Activated CD4-positive, alpha-beta T cell treated with anti-CD3 and anti-CD28 coated beads for 1 hour (primary cell): ENCODE data around the gene TXLNA.

Experiments used
- DNase-seq: peaks from one replicate; pipeline ENCODE4 v3.0.0-alpha.2; 2020

Gene TXLNA

GRCh38 chr1:32215629-32216480 is 36.4 kb downstream of the TXLNA start:
- peak; percentile 35 for DNase-seq

DNA sequence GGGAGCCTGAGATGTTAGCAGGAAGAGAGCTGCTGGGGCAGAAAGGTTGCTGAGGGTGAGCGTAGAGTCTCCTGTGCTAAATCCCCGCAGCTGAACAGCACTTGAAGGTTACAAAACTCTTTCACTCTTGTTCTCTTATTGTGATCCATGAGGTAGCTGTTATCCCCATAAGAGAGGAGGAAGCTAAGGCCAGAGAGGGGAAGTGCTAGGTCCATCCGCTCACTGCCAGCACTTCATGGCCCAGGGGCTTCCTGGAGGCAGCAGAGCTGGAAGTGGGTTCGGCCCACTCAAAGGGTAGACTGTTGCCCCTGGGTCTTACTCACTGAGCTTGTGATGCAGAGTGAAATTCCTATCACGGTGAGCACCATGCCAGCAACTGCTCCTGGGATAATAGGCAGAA is 37.1 kb downstream of the TXLNA start:
- no peak for DNase-seq

DNA sequence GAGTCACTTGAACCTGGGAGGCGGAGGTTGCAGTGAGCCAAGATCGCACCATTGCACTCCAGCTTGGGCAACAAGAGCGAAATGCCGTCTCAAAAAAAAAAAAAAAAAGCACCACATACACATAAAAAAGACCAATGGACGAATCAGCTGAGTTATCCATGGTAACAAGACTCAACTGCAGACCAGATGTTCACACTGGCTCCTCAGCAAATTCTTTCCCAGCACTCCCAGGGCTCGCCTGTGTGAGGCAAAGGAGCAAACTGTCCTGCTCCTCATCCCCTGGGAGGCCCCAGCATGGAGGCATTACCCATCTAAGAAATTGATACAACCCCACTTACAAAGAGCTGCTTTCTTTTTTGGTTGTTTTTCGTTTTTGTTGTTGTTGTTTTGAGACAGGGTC is 39.5 kb downstream of the TXLNA start:
- DNase-seq = no peak

GRCh38 chr1:32220746-32221580 is 41.5 kb downstream of the TXLNA start:
- no peak for DNase-seq

DNA sequence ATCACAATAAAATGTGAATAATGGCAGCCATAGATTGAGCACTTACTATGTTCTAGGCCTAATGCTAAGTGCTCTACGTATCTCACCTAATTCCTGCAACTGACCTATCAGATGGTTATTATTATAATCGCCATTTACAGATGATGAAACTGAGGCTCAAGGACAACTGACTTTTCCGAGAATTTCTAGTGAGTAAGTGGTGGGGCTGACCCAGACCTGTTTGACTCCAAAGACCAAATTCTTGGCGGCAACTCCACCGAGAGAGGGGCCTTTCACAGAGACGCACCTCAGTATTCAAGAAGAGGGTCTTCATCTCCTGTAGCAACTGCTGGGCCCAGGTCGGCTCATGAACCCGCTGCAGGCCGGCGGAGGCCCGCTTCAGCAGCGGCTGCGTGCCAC is 42.1 kb downstream of the TXLNA start:
- DNase-seq = no peak

- DNase-seq = peak; percentile 88
Observed at GRCh38 chr1:32221980-32222755, 42.7 kb downstream of the TXLNA start, which contains the start of the genes EIF3I and TMEM234. EIF3I (plus strand) TSS chr1:32222407; CDS start chr1:32222442, 35 bp downstream. TMEM234 (minus strand) TSS chr1:32222353; CDS start chr1:32222322, 31 bp downstream.

GRCh38 chr1:32223683-32224082 is 44.2 kb downstream of the TXLNA start:
- no peak for DNase-seq

DNA sequence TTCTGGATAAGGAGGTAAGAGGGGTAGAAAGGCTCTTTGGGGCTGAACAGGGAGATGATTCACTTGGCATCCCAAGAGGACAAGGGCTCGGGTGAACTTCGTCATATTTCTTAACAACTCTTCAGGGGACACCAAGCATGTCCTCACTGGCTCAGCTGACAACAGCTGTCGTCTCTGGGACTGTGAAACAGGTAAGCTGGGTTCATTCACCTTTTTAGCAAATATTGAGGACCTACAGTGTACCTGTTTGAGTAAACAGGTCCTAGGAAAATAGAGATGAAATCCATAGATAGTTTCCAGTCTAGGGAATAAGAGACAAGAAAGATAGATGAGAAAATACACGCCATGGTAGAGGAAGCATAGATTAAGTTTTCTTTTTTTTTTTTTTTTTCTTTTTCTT is 44.8 kb downstream of the TXLNA start:
- no peak for DNase-seq

GRCh38 chr1:32228771-32229170 is 49.3 kb downstream of the TXLNA start:
- no peak for DNase-seq

GRCh38 chr1:32231843-32232432 is 52.5 kb downstream of the TXLNA start:
- no peak for DNase-seq

- no peak for DNase-seq
Observed at GRCh38 chr1:32232558-32233304, 53.3 kb downstream of the TXLNA start.

- DNase-seq = no peak
Observed at GRCh38 chr1:32234792-32235191, 55.3 kb downstream of the TXLNA start.

DNA sequence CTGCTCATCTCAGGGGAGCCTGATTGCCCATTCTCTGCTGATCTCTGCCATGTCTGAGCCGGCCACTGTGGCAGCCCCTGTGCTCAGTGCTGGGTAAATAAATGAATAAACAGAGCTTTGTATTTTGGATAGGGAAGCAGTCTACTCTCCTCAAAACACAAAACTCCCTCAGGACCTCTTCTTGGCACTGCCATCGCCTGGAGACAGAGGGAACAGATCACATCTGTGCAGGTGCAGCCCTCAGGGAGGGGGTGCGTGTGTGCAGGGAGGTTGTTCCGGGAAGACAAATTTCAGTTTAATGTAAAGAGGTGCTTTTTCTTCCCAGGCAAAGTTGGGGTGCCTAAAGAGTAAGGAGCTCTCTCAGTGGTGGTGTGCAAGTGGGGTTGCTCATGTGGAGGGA is 59.9 kb downstream of the TXLNA start:
- DNase-seq = no peak

DNA sequence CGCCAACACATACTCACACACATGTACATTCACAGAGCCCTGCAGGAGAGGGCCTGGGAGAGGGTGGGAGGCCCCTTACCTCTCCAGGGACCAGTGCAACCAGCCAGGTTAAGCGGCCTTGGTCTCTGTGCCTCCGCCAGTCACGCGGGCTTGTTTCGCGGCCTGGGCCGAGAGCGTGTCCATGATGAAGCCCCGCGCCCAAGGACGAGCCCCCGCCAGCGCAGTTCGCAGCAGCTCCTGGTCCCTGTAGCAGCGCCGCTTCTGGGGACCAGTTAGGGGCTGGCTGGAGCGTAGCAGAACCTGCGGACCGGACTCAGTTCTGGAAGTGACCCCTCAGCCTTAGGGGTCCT is 60.3 kb downstream of the TXLNA start:
- no peak for DNase-seq

- peak; percentile 53 for DNase-seq
Observed at GRCh38 chr1:32240140-32240951, 60.9 kb downstream of the TXLNA start.

DNA sequence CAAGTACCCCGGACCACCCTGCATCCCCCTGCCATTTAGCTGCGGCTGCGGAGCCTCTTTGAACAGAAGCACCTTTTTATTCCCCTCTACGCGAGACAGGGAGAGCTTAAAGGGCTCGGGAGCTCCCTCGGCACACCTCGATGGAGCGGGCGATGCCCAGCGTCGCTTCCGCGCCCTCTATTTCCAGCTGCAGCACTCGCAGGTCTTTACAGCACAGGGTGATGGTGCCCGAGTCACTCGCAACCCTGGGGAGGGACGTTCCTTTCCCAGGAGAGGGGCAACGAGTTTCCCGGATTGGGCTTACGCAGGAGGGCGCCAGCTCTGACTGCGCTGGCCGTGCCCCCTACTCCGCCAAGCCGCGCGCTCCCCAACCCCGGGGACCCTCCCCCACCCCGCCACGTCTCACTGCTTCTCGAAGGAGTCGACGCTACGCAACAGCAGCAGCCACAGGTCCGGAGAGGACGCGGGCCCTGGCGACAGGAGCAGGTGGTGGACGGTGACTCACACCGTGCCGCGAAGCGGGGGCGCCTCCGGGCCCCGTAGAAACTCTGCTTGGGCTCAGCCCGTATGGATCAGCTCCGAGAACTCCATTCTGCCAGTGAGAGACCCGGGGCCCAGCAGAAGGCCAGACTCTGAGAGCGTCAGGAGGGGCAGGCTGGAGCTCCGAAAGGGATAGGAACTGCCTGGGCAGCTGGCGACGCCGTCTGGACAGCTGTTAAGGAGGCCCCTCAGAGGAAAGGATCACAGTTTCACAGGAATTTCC is 61.7 kb downstream of the TXLNA start:
- DNase-seq = no peak

- DNase-seq = no peak
Observed at GRCh38 chr1:32242341-32242851, 62.9 kb downstream of the TXLNA start.

GRCh38 chr1:32246888-32247273 is 67.4 kb downstream of the TXLNA start, which contains the start of gene FAM167B:
FAM167B (plus strand) TSS chr1:32247222; CDS start chr1:32247422, 200 bp downstream.
- DNase-seq = no peak

- DNase-seq = no peak
Observed at GRCh38 chr1:32247452-32247851, 68.0 kb downstream of the TXLNA start.
